ENCODE results near the gene PTPRZ1. TPM values are rescaled to one million over a fixed set of nuclear protein-coding genes. Genes with fewer than 3 reads are reported as not detected.

Gene PTPRZ1
- polyA plus RNA-seq, 1 donor: 20.6 TPM

- H3K27me3 ChIP-seq (ENCODE audit: control insufficient read depth, insufficient read depth, low read length): no peaks in the 10 kb centered on the region
- no peak overlapping the region for H3K27ac ChIP-seq (ENCODE audit: low read length)
- no peaks in the 10 kb centered on the region for H3K36me3 ChIP-seq (ENCODE audit: control insufficient read depth, insufficient read depth, low read length)
- H3K4me3 ChIP-seq (ENCODE audit: low read length): no peak overlapping the region
- DNase-seq: no peak
- H3K9me3 ChIP-seq (ENCODE audit: control insufficient read depth, low read depth, low read length): no peaks in the 10 kb centered on the region
- no peaks in the 10 kb centered on the region for H3K4me1 ChIP-seq (ENCODE audit: control insufficient read depth, insufficient read depth, low read length)
Observed at GRCh38 chr7:121953164-121953563, 80.2 kb downstream of the PTPRZ1 start.

GRCh38 chr7:121953601-121954000 lies 80.6 kb downstream of the PTPRZ1 start:
- no peaks in the 10 kb centered on the region for H3K27me3 ChIP-seq (ENCODE audit: control insufficient read depth, insufficient read depth, low read length)
- H3K9me3 ChIP-seq (ENCODE audit: control insufficient read depth, low read depth, low read length): no peaks in the 10 kb centered on the region
- no peak overlapping the region for H3K4me3 ChIP-seq (ENCODE audit: low read length)
- no peak overlapping the region for H3K27ac ChIP-seq (ENCODE audit: low read length)
- WGBS (ENCODE audit: insufficient coverage, low lambda C conversion rate): no CpG with 5 or more reads among the region's 5 CpGs
- no peak for DNase-seq
- no peaks in the 10 kb centered on the region for H3K36me3 ChIP-seq (ENCODE audit: control insufficient read depth, insufficient read depth, low read length)
- no peaks in the 10 kb centered on the region for H3K4me1 ChIP-seq (ENCODE audit: control insufficient read depth, insufficient read depth, low read length)

GRCh38 chr7:121954803-121955202 lies 81.8 kb downstream of the PTPRZ1 start:
- no CpG with 5 or more reads among the region's 1 CpG for WGBS (ENCODE audit: insufficient coverage, low lambda C conversion rate)
- no peak for DNase-seq

GRCh38 chr7:121957626-121958025 lies 84.7 kb downstream of the PTPRZ1 start:
- H3K9me3 ChIP-seq (ENCODE audit: control insufficient read depth, low read depth, low read length): no peaks in the 10 kb centered on the region
- no peak for DNase-seq
- H3K27me3 ChIP-seq (ENCODE audit: control insufficient read depth, insufficient read depth, low read length): no peaks in the 10 kb centered on the region
- H3K4me3 ChIP-seq (ENCODE audit: low read length): no peak overlapping the region
- H3K36me3 ChIP-seq (ENCODE audit: control insufficient read depth, insufficient read depth, low read length): no peaks in the 10 kb centered on the region
- no peaks in the 10 kb centered on the region for H3K4me1 ChIP-seq (ENCODE audit: control insufficient read depth, insufficient read depth, low read length)
- H3K27ac ChIP-seq (ENCODE audit: low read length): no peak overlapping the region
- 82% methylated on average over 1 of the region's 1 CpG for WGBS (ENCODE audit: insufficient coverage, low lambda C conversion rate)

More at GRCh38 chr7:121954803-121955202, 81.8 kb downstream of the PTPRZ1 start:
- Histone ChIP-seq H3K4me3 (ENCODE audit: low read length) (no peak overlapping the region), H3K27ac (ENCODE audit: low read length) (no peak overlapping the region), H3K27me3 (ENCODE audit: control insufficient read depth, insufficient read depth, low read length) (no peaks in the 10 kb centered on the region), H3K36me3 (ENCODE audit: control insufficient read depth, insufficient read depth, low read length) (no peaks in the 10 kb centered on the region), H3K4me1 (ENCODE audit: control insufficient read depth, insufficient read depth, low read length) (no peaks in the 10 kb centered on the region), H3K9me3 (ENCODE audit: control insufficient read depth, low read depth, low read length) (no peaks in the 10 kb centered on the region)

GRCh38 chr7:121960678-121961077 lies 87.7 kb downstream of the PTPRZ1 start:
- Histone ChIP-seq H3K36me3 (ENCODE audit: control insufficient read depth, insufficient read depth, low read length) (no peaks in the 10 kb centered on the region), H3K27ac (ENCODE audit: low read length) (no peak overlapping the region), H3K4me1 (ENCODE audit: control insufficient read depth, insufficient read depth, low read length) (no peaks in the 10 kb centered on the region), H3K4me3 (ENCODE audit: low read length) (no peak overlapping the region), H3K9me3 (ENCODE audit: control insufficient read depth, low read depth, low read length) (no peaks in the 10 kb centered on the region), H3K27me3 (ENCODE audit: control insufficient read depth, insufficient read depth, low read length) (no peaks in the 10 kb centered on the region)
- no peak for DNase-seq
- WGBS (ENCODE audit: insufficient coverage, low lambda C conversion rate): 69% methylated on average over 3 of the region's 4 CpGs

GRCh38 chr7:121961089-121961867 lies 88.3 kb downstream of the PTPRZ1 start:
- Histone ChIP-seq H3K4me3 (ENCODE audit: low read length) (no peak overlapping the region), H3K27me3 (ENCODE audit: control insufficient read depth, insufficient read depth, low read length) (no peaks in the 10 kb centered on the region), H3K4me1 (ENCODE audit: control insufficient read depth, insufficient read depth, low read length) (no peaks in the 10 kb centered on the region), H3K9me3 (ENCODE audit: control insufficient read depth, low read depth, low read length) (no peaks in the 10 kb centered on the region), H3K36me3 (ENCODE audit: control insufficient read depth, insufficient read depth, low read length) (no peaks in the 10 kb centered on the region), H3K27ac (ENCODE audit: low read length) (no peak overlapping the region)
- no CpG with 5 or more reads among the region's 5 CpGs for WGBS (ENCODE audit: insufficient coverage, low lambda C conversion rate)
- no peak for DNase-seq

- Histone ChIP-seq H3K27ac (ENCODE audit: low read length) (no peak overlapping the region), H3K36me3 (ENCODE audit: control insufficient read depth, insufficient read depth, low read length) (no peaks in the 10 kb centered on the region)
Observed at GRCh38 chr7:121966276-121966934, 93.4 kb downstream of the PTPRZ1 start.

GRCh38 chr7:121966935-121967332 lies 94.0 kb downstream of the PTPRZ1 start:
- Histone ChIP-seq H3K36me3 (ENCODE audit: control insufficient read depth, insufficient read depth, low read length) (no peaks in the 10 kb centered on the region), H3K4me3 (ENCODE audit: low read length) (no peak overlapping the region), H3K27me3 (ENCODE audit: control insufficient read depth, insufficient read depth, low read length) (no peaks in the 10 kb centered on the region), H3K9me3 (ENCODE audit: control insufficient read depth, low read depth, low read length) (no peaks in the 10 kb centered on the region), H3K4me1 (ENCODE audit: control insufficient read depth, insufficient read depth, low read length) (no peaks in the 10 kb centered on the region), H3K27ac (ENCODE audit: low read length) (no peak overlapping the region)
- WGBS (ENCODE audit: insufficient coverage, low lambda C conversion rate): 86% methylated on average over 1 of the region's 4 CpGs
- no peak for DNase-seq

More at GRCh38 chr7:121966276-121966934, 93.4 kb downstream of the PTPRZ1 start:
- no peak for DNase-seq
- 67% methylated on average over 1 of the region's 2 CpGs for WGBS (ENCODE audit: insufficient coverage, low lambda C conversion rate)
- H3K27me3 ChIP-seq (ENCODE audit: control insufficient read depth, insufficient read depth, low read length): no peaks in the 10 kb centered on the region
- H3K4me3 ChIP-seq (ENCODE audit: low read length): no peak overlapping the region
- H3K9me3 ChIP-seq (ENCODE audit: control insufficient read depth, low read depth, low read length): no peaks in the 10 kb centered on the region
- no peaks in the 10 kb centered on the region for H3K4me1 ChIP-seq (ENCODE audit: control insufficient read depth, insufficient read depth, low read length)

- 83% methylated on average over 1 of the region's 1 CpG for WGBS (ENCODE audit: insufficient coverage, low lambda C conversion rate)
- H3K4me3 ChIP-seq (ENCODE audit: low read length): no peak overlapping the region
- no peaks in the 10 kb centered on the region for H3K4me1 ChIP-seq (ENCODE audit: control insufficient read depth, insufficient read depth, low read length)
Observed at GRCh38 chr7:121985476-121986030, 112.6 kb downstream of the PTPRZ1 start.

GRCh38 chr7:121992068-121992467 lies 119.1 kb downstream of the PTPRZ1 start:
- Histone ChIP-seq H3K27me3 (ENCODE audit: control insufficient read depth, insufficient read depth, low read length) (no peaks in the 10 kb centered on the region), H3K4me1 (ENCODE audit: control insufficient read depth, insufficient read depth, low read length) (no peaks in the 10 kb centered on the region)
- 92% methylated on average over 2 of the region's 4 CpGs for WGBS (ENCODE audit: insufficient coverage, low lambda C conversion rate)

More at GRCh38 chr7:121985476-121986030, 112.6 kb downstream of the PTPRZ1 start:
- no peak for DNase-seq
- Histone ChIP-seq H3K27me3 (ENCODE audit: control insufficient read depth, insufficient read depth, low read length) (no peaks in the 10 kb centered on the region), H3K27ac (ENCODE audit: low read length) (no peak overlapping the region), H3K36me3 (ENCODE audit: control insufficient read depth, insufficient read depth, low read length) (no peaks in the 10 kb centered on the region), H3K9me3 (ENCODE audit: control insufficient read depth, low read depth, low read length) (no peaks in the 10 kb centered on the region)

More at GRCh38 chr7:121992068-121992467, 119.1 kb downstream of the PTPRZ1 start:
- no peak overlapping the region for H3K27ac ChIP-seq (ENCODE audit: low read length)
- H3K36me3 ChIP-seq (ENCODE audit: control insufficient read depth, insufficient read depth, low read length): no peaks in the 10 kb centered on the region
- no peak overlapping the region for H3K4me3 ChIP-seq (ENCODE audit: low read length)
- no peaks in the 10 kb centered on the region for H3K9me3 ChIP-seq (ENCODE audit: control insufficient read depth, low read depth, low read length)
- no peak for DNase-seq
